GM23338 (cell line): ENCODE measurements around the gene CCN5. TPM values are rescaled to one million over a fixed set of nuclear protein-coding genes. Genes with fewer than 3 reads are reported as not detected.

Experiments used
- ATAC-seq: fragments of 200-7000 bp; cut with Tn5 transposase; 3 replicates; pipeline ENCODE4 v1.9.1; 2020
- DNase-seq: peaks from one replicate; pipeline ENCODE4 v3.0.0-alpha.2; 2015; ENCODE audit warnings: low spot score
- H2AFZ ChIP-seq: fragments of 200-600 bp; sonication (generic); 2 replicates; pipeline ENCODE4 v1.8.0; 2016; ENCODE audit warnings: antibody characterized with exemption, mild to moderate bottlenecking, moderate library complexity
- H3F3A ChIP-seq: fragments of 200-600 bp; sonication (generic); replicated peaks from 2 replicates; pipeline ENCODE4 v1.8.0; 2017; ENCODE audit warnings: antibody characterized with exemption, mixed run types, low read depth
- H3K27ac ChIP-seq: fragments of 200-600 bp; sonication (generic); 2 replicates; pipeline ENCODE4 v1.6.1; 2016; ENCODE audit warnings: low read depth
- H3K27me3 ChIP-seq: fragments of 200-600 bp; sonication (generic); 2 replicates; pipeline ENCODE4 v1.8.0; 2016; ENCODE audit warnings: mild to moderate bottlenecking, mixed run types, moderate library complexity; ENCODE audit not compliant: insufficient read depth
- H3K36me3 ChIP-seq: fragments of 200-600 bp; sonication (generic); 2 replicates; pipeline ENCODE4 v1.8.0; 2016; ENCODE audit warnings: mild to moderate bottlenecking; ENCODE audit not compliant: insufficient read depth
- H3K4me1 ChIP-seq: fragments of 200-600 bp; sonication (generic); 2 replicates; pipeline ENCODE4 v1.8.0; 2016; ENCODE audit warnings: mild to moderate bottlenecking, moderate library complexity; ENCODE audit not compliant: insufficient read depth
- H3K4me2 ChIP-seq: fragments of 200-600 bp; sonication (generic); 2 replicates; pipeline ENCODE4 v1.7.1; 2017; ENCODE audit warnings: mixed run types
- H3K4me3 ChIP-seq: fragments of 200-600 bp; sonication (generic); 2 replicates; pipeline ENCODE4 v1.6.1; 2016; ENCODE audit warnings: mixed run types
- H3K79me2 ChIP-seq: fragments of 200-600 bp; sonication (generic); replicated peaks from 2 replicates; pipeline ENCODE4 v1.8.0; 2017; ENCODE audit warnings: mild to moderate bottlenecking; ENCODE audit not compliant: insufficient read depth
- H3K9me2 ChIP-seq: fragments of 200-600 bp; sonication (generic); 2 replicates; pipeline ENCODE4 v1.8.0; 2017; ENCODE audit not compliant: insufficient read depth
- H4K20me1 ChIP-seq: fragments of 200-600 bp; sonication (generic); replicated peaks from 2 replicates; pipeline ENCODE4 v1.8.0; 2017; ENCODE audit warnings: mild to moderate bottlenecking; ENCODE audit not compliant: insufficient read depth
- H3K27ac Mint-ChIP-seq: 2 replicates; pipeline ENCODE4 v1.8.0; 2020; ENCODE audit warnings: inconsistent platforms, mild to moderate bottlenecking, moderate library complexity, mixed read lengths
- H3K27me3 Mint-ChIP-seq: 3 replicates; pipeline ENCODE4 v1.8.0; 2022; ENCODE audit warnings: low read depth, mild to moderate bottlenecking, moderate library complexity, mixed read lengths, inconsistent platforms; ENCODE audit not compliant: insufficient read depth, poor library complexity
- H3K36me3 Mint-ChIP-seq: 3 replicates; pipeline ENCODE4 v1.8.0; 2021; ENCODE audit warnings: low read depth, mild to moderate bottlenecking, inconsistent platforms, moderate library complexity, mixed read lengths
- H3K4me1 Mint-ChIP-seq: 3 replicates; pipeline ENCODE4 v1.8.0; 2020; ENCODE audit warnings: mild to moderate bottlenecking, inconsistent platforms, mixed read lengths
- H3K4me3 Mint-ChIP-seq: 3 replicates; pipeline ENCODE4 v1.8.0; 2021; ENCODE audit warnings: moderate library complexity, mild to moderate bottlenecking, inconsistent platforms, mixed read lengths
- H3K9me3 Mint-ChIP-seq: 3 replicates; pipeline ENCODE4 v1.8.0; 2020; ENCODE audit warnings: moderate library complexity, mild to moderate bottlenecking, inconsistent platforms, mixed read lengths
- CREB1 ChIP-seq: fragments of 250-450 bp; sonication (Bioruptor Pico); IDR thresholded peaks from 2 replicates; pipeline ENCODE4 v1.5.0; 2020; ENCODE audit warnings: low read depth, mild to moderate bottlenecking, moderate library complexity
- ETS1 ChIP-seq: IDR thresholded peaks from 2 replicates; pipeline ENCODE4 v1.6.1; 2016; ENCODE audit warnings: antibody characterized with exemption
- EZH2phosphoT487 ChIP-seq: fragments of 200-600 bp; sonication (generic); IDR thresholded peaks from one replicate; pipeline ENCODE4 v1.8.1; 2018; ENCODE audit warnings: antibody characterized with exemption; ENCODE audit not compliant: unreplicated experiment
- JUNB ChIP-seq: IDR thresholded peaks from one replicate; pipeline ENCODE4 v1.6.1; 2016; ENCODE audit warnings: antibody characterized with exemption; ENCODE audit not compliant: unreplicated experiment
- POLR2AphosphoS5 ChIP-seq: IDR thresholded peaks from 2 replicates; pipeline ENCODE4 v1.6.1; 2016; ENCODE audit warnings: antibody characterized with exemption, low read depth
- REST ChIP-seq: IDR thresholded peaks from one replicate; pipeline ENCODE4 v1.6.1; 2018; ENCODE audit warnings: antibody characterized with exemption; ENCODE audit not compliant: unreplicated experiment
- STAT1 ChIP-seq: IDR thresholded peaks from one replicate; pipeline ENCODE4 v1.6.1; 2016; ENCODE audit warnings: antibody characterized with exemption; ENCODE audit not compliant: unreplicated experiment
- ZNF114 ChIP-seq: fragments of 250-450 bp; sonication (Bioruptor Pico); IDR thresholded peaks from 2 replicates; pipeline ENCODE4 v1.5.0; 2020; ENCODE audit warnings: mild to moderate bottlenecking, moderate library complexity
- ZNF331 ChIP-seq: fragments of 250-450 bp; sonication (Bioruptor Pico); IDR thresholded peaks from 2 replicates; pipeline ENCODE4 v1.5.0; 2020; ENCODE audit warnings: low read depth, mild to moderate bottlenecking, moderate library complexity
- ZNF462 ChIP-seq: fragments of 250-450 bp; sonication (Bioruptor Pico); IDR thresholded peaks from 2 replicates; pipeline ENCODE4 v1.5.0; 2020; ENCODE audit warnings: mild to moderate bottlenecking, moderate library complexity
- polyA plus RNA-seq: library from polyadenylated mRNA; unstranded; fragments of >200 nt; fragmentation: Nextera tagmentation; extraction: Ambion mirVana; gene quantifications from 2 replicates; pipeline ENCODE4 v1.2.1, GENCODE V29; 2016
- total RNA-seq: library from RNA; depleted of rRNA; stranded (reverse); fragments of >200 nt; shearing (Covaris generic); gene quantifications from 2 replicates; pipeline ENCODE4 v1.2.3, GENCODE V29; 2014

CCN5 gene
- total and polyA plus RNA-seq, 2 experiments from 2014 or later, result not detected

- TF ChIP-seq ZNF462 (CRISPR knock-in tag) (no peak), JUNB (no peak), ETS1 (no peak), CREB1 (no peak)
Measured at GRCh38 chr20:44752099-44752931, 37.1 kb downstream of the CCN5 start (continued).

GRCh38 chr20:44754554-44754953, 39.4 kb downstream of the CCN5 start:
- no peaks in the 10 kb centered on the region; the same call in 1 of the 2 replicates for H4K20me1 ChIP-seq
- no peaks in the 10 kb centered on the region for H3K36me3 ChIP-seq
- no peak overlapping the region for H3K27ac ChIP-seq
- DNase-seq (no peak), ATAC-seq (peak; percentile 9; the same call in 1 of the 3 replicates)
- H3K4me1 ChIP-seq, result 0 out of 2 replicates have a peak, but pooled peaks cover 3% of the 10 kb centered on the region
- H3K4me3 Mint-ChIP-seq, result no peak overlapping the region
- no peak overlapping the region for H3K4me2 ChIP-seq
- H3K4me1 Mint-ChIP-seq, result peaks cover 7% of the 10 kb centered on the region; the same call in 2 of the 3 replicates
- H3K27ac Mint-ChIP-seq, result no peak overlapping the region
- TF ChIP-seq JUNB, result no peak
- TF ChIP-seq ZNF114 (CRISPR knock-in tag), result no peak
- no peak for TF ChIP-seq ETS1
- TF ChIP-seq POLR2AphosphoS5, result no peak
- no peak for TF ChIP-seq REST
- TF ChIP-seq CREB1, result no peak
- TF ChIP-seq STAT1, result no peak
- TF ChIP-seq ZNF331 (CRISPR knock-in tag), result no peak
- no peak for TF ChIP-seq EZH2phosphoT487
- H3K36me3 Mint-ChIP-seq, result peaks cover 8% of the 10 kb centered on the region; the same call in 2 of the 3 replicates
- H3K9me3 Mint-ChIP-seq, result no peaks in the 10 kb centered on the region
- H3K4me3 ChIP-seq, result no peak overlapping the region
- no peaks in the 10 kb centered on the region for H3F3A ChIP-seq
- no peak overlapping the region for H2AFZ ChIP-seq
- no peaks in the 10 kb centered on the region for H3K9me2 ChIP-seq
- H3K27me3 Mint-ChIP-seq, result peaks cover 12% of the 10 kb centered on the region
- H3K27me3 ChIP-seq, result no peaks in the 10 kb centered on the region
- H3K79me2 ChIP-seq, result no peaks in the 10 kb centered on the region
